MM.1S (cell line): Measurements from ENCODE around the gene HYDIN.

ENCODE experiments used
- DNase-seq: peaks from one replicate; pipeline ENCODE4 v3.0.0-alpha.2; 2015
- H2AFZ ChIP-seq: fragments of 300-600 bp; sonication (generic); 2 replicates; pipeline ENCODE4 v1.6.0; 2016; ENCODE audit warnings: antibody characterized with exemption, low read length
- H3F3A ChIP-seq: fragments of 300-600 bp; sonication (generic); 2 replicates; pipeline ENCODE4 v1.6.1; 2016; ENCODE audit warnings: mild to moderate bottlenecking, antibody characterized with exemption, low read length, moderate library complexity, mixed read lengths; ENCODE audit not compliant: insufficient read depth
- H3K27ac ChIP-seq: fragments of 300-600 bp; sonication (generic); 2 replicates; pipeline ENCODE4 v1.5.1; 2016; ENCODE audit warnings: mild to moderate bottlenecking, low read length
- H3K27me3 ChIP-seq: fragments of 300-600 bp; sonication (generic); replicated peaks from 2 replicates; pipeline ENCODE4 v1.6.0; 2016; ENCODE audit warnings: low read length; ENCODE audit not compliant: insufficient read depth
- H3K36me3 ChIP-seq: fragments of 300-600 bp; sonication (generic); replicated peaks from 2 replicates; pipeline ENCODE4 v1.6.1; 2016; ENCODE audit warnings: mild to moderate bottlenecking, low read length, mixed read lengths; ENCODE audit not compliant: insufficient read depth
- H3K4me1 ChIP-seq: fragments of 300-600 bp; sonication (generic); 2 replicates; pipeline ENCODE4 v1.6.1; 2016; ENCODE audit warnings: low read length, mixed read lengths
- H3K4me2 ChIP-seq: fragments of 300-600 bp; sonication (generic); 2 replicates; pipeline ENCODE4 v1.6.0; 2016; ENCODE audit warnings: low read depth, low read length
- H3K4me3 ChIP-seq: fragments of 300-600 bp; sonication (generic); 2 replicates; pipeline ENCODE4 v1.5.1; 2016; ENCODE audit warnings: low read length, mixed read lengths
- H3K79me2 ChIP-seq: fragments of 300-600 bp; sonication (generic); 2 replicates; pipeline ENCODE4 v1.6.1; 2016; ENCODE audit warnings: mixed run types, low read length, mixed read lengths
- H3K9ac ChIP-seq: fragments of 300-600 bp; sonication (generic); 2 replicates; pipeline ENCODE4 v1.6.1; 2016; ENCODE audit warnings: low read length, mixed read lengths
- H3K9me2 ChIP-seq: fragments of 300-600 bp; sonication (generic); replicated peaks from 2 replicates; pipeline ENCODE4 v1.6.1; 2016; ENCODE audit warnings: mild to moderate bottlenecking, low read length, mixed read lengths; ENCODE audit not compliant: insufficient read depth
- H3K9me3 ChIP-seq: fragments of 300-600 bp; sonication (generic); replicated peaks from 2 replicates; pipeline ENCODE4 v1.6.1; 2016; ENCODE audit warnings: mild to moderate bottlenecking, low read length, mixed read lengths; ENCODE audit not compliant: insufficient read depth
- H4K20me1 ChIP-seq: fragments of 300-600 bp; sonication (generic); 2 replicates; pipeline ENCODE4 v1.6.1; 2016; ENCODE audit warnings: mild to moderate bottlenecking, low read length, moderate library complexity, mixed read lengths; ENCODE audit not compliant: insufficient read depth
- CTCF ChIP-seq: fragments of 300-600 bp; sonication (generic); IDR thresholded peaks from 2 replicates; pipeline ENCODE4 v1.5.1; 2016; ENCODE audit warnings: antibody characterized with exemption, low read length, mixed read lengths
- EZH2 ChIP-seq: fragments of 300-600 bp; sonication (generic); optimal IDR thresholded peaks from 2 replicates; pipeline ENCODE3; 2017; ENCODE audit warnings: low read depth, mild to moderate bottlenecking, antibody characterized with exemption, low read length, mixed read lengths
- EZH2phosphoT487 ChIP-seq: fragments of 300-600 bp; sonication (generic); IDR thresholded peaks from 2 replicates; pipeline ENCODE4 v1.6.1; 2018; ENCODE audit warnings: antibody characterized with exemption, low read length

HYDIN gene

GRCh38 chr16:71205482-71206131 lies 24.9 kb downstream of the HYDIN start:
- no peak overlapping the region for H3K9ac ChIP-seq
- TF ChIP-seq CTCF = no peak
- TF ChIP-seq EZH2 = no peak
- no peak for TF ChIP-seq EZH2phosphoT487
- H4K20me1 ChIP-seq = no peaks in the 10 kb centered on the region

GRCh38 chr16:71203631-71204030 lies 26.9 kb downstream of the HYDIN start:
- no peaks in the 10 kb centered on the region for H3K36me3 ChIP-seq
- DNase-seq = no peak
- no peaks in the 10 kb centered on the region for H4K20me1 ChIP-seq
- no peak for TF ChIP-seq EZH2
- TF ChIP-seq EZH2phosphoT487 = no peak
- no peak for TF ChIP-seq CTCF
- H3K9me2 ChIP-seq = no peaks in the 10 kb centered on the region
- H3K4me1 ChIP-seq = no peaks in the 10 kb centered on the region
- no peaks in the 10 kb centered on the region for H3K9me3 ChIP-seq
- H3K27ac ChIP-seq = no peak overlapping the region
- no peak overlapping the region for H3K4me3 ChIP-seq
- H3K79me2 ChIP-seq = no peaks in the 10 kb centered on the region
- no peaks in the 10 kb centered on the region for H3K27me3 ChIP-seq
- H2AFZ ChIP-seq = no peak overlapping the region
- H3K9ac ChIP-seq = no peak overlapping the region
- no peaks in the 10 kb centered on the region for H3F3A ChIP-seq
- no peak overlapping the region for H3K4me2 ChIP-seq

More at GRCh38 chr16:71205482-71206131, 24.9 kb downstream of the HYDIN start:
- H3K4me2 ChIP-seq = no peak overlapping the region
- H3K36me3 ChIP-seq = no peaks in the 10 kb centered on the region
- no peaks in the 10 kb centered on the region for H3K79me2 ChIP-seq
- no peak overlapping the region for H3K4me3 ChIP-seq
- H3K9me2 ChIP-seq = no peaks in the 10 kb centered on the region
- no peaks in the 10 kb centered on the region for H3F3A ChIP-seq
- no peak overlapping the region for H2AFZ ChIP-seq
- no peak overlapping the region for H3K27ac ChIP-seq
- H3K9me3 ChIP-seq = no peaks in the 10 kb centered on the region
- no peaks in the 10 kb centered on the region for H3K4me1 ChIP-seq
- H3K27me3 ChIP-seq = no peaks in the 10 kb centered on the region
- no peak for DNase-seq

- no peaks in the 10 kb centered on the region for H3K36me3 ChIP-seq
- TF ChIP-seq EZH2 = no peak
- TF ChIP-seq EZH2phosphoT487 = no peak
- no peak for TF ChIP-seq CTCF
- no peak overlapping the region for H3K9ac ChIP-seq
- H3F3A ChIP-seq = no peaks in the 10 kb centered on the region
- no peaks in the 10 kb centered on the region for H3K79me2 ChIP-seq
- no peaks in the 10 kb centered on the region for H3K27me3 ChIP-seq
- no peak for DNase-seq
- H4K20me1 ChIP-seq = no peaks in the 10 kb centered on the region
- H3K4me2 ChIP-seq = no peak overlapping the region
- no peaks in the 10 kb centered on the region for H3K4me1 ChIP-seq
- no peaks in the 10 kb centered on the region for H3K9me3 ChIP-seq
- no peaks in the 10 kb centered on the region for H3K9me2 ChIP-seq
- H3K4me3 ChIP-seq = no peak overlapping the region
- H2AFZ ChIP-seq = no peak overlapping the region
- H3K27ac ChIP-seq = no peak overlapping the region
These were observed 29.0 kb downstream of the HYDIN start for GRCh38 chr16:71201556-71201955.
